Right lobe of liver (tissue), 6 donors: ENCODE data around the gene RBM19. TPM values are rescaled to one million over a fixed set of nuclear protein-coding genes. Genes with fewer than 3 reads are reported as not detected.
"Not testable (repeated sequence)": the region's sequence is repeated elsewhere in the genome, so short reads cannot be mapped to it uniquely, and the experiment has no call there.

Source experiments
- ATAC-seq, 4 donors: fragments of 200-7000 bp; cut with Tn5 transposase; one replicate each; pipeline ENCODE4 v1.9.1; 2020; ENCODE audit warnings: mild to moderate bottlenecking in 4 of 4, moderate library complexity in 4 of 4
- DNase-seq, 3 donors: peaks; one replicate each; pipeline ENCODE4 v3.0.0-alpha.2; 2020
- H3K27ac ChIP-seq, 3 donors: fragments of 200-600 bp; one replicate each; pipeline ENCODE4 v1.8.0; 2022
- H3K27me3 ChIP-seq, 2 donors: fragments of 200-600 bp; one replicate each; pipeline ENCODE4 v1.8.0; 2022
- H3K36me3 ChIP-seq, 4 donors: fragments of 200-600 bp; sonication (generic) in 1 of 4; one replicate each; pipeline versions ENCODE4 v1.5.1 to v1.8.0; 2017 to 2022; ENCODE audit warnings: control low read depth in 1 of 4
- H3K4me1 ChIP-seq, 4 donors: fragments of 200-600 bp; sonication (generic) in 1 of 4; one replicate each; pipeline versions ENCODE4 v1.5.1 to v1.8.0; 2017 to 2022; ENCODE audit warnings: control low read depth in 1 of 4
- H3K4me3 ChIP-seq, 3 donors: fragments of 200-600 bp; one replicate each; pipeline ENCODE4 v1.8.0; 2022
- H3K9me3 ChIP-seq, 4 donors: fragments of 200-600 bp; sonication (generic) in 1 of 4; one replicate each; pipeline versions ENCODE4 v1.5.1 to v1.8.0; 2017 to 2022; ENCODE audit warnings: control low read depth in 1 of 4
- CTCF ChIP-seq, 4 donors: fragments of 200-600 bp in 3 of 4; fragments of 450-650 bp in 1 of 4; IDR thresholded peaks; one replicate each; pipeline versions ENCODE4 v1.5.1 to v1.8.0; 2016 to 2022; ENCODE audit warnings: antibody characterized with exemption in 4 of 4, mild to moderate bottlenecking in 2 of 4
- POLR2A ChIP-seq: fragments of 450-650 bp; IDR thresholded peaks from one replicate; pipeline ENCODE4 v1.6.1; 2017; ENCODE audit warnings: antibody characterized with exemption, mild to moderate bottlenecking
- WGBS: methylation state at CpG from one replicate; pipeline ENCODE4 v1.1.6; 2018; ENCODE audit warnings: low coverage, low lambda C conversion rate; ENCODE audit not compliant: insufficient coverage; ENCODE audit errors: missing lambda C conversion rate; 5-methylcytosine and 5-hydroxymethylcytosine counted together
- intact Hi-C, 2 donors: fragments of 100-400 bp; cut with DNase I; formaldehyde crosslinking; loops; one replicate each; pipeline versions ENCODE4 v1.11.2 to v1.14.1; 2022
- total RNA-seq, 6 experiments: library from RNA; depleted of rRNA in 2 of 6; stranded (reverse); fragments of >200 nt in 2 of 6; fragmentation: NEBNext Ultra II Directional in 3 of 6; extraction: Animal tissue kit (Norgen Biotek cat#: 25700) in 3 of 6; gene quantifications; one replicate each; pipeline versions ENCODE4 v1.1.0 to v1.2.4, GENCODE V29; 2016 to 2023
- donor health status: DM: no; HTN: yes; CAD: no.
- donor health status: DM: no; HTN: no; CAD: no.
- donor health status: DM: no; HTN: no; CAD: no.
- donor health status: DM: no; HTN: yes; CAD: no.
- donor health status: DM: no; HTN: yes; CAD: no.

The RBM19 gene
- total RNA-seq, 6 experiments from 2014 or later = 11.3 to 17.2 (median 14.2) TPM

GRCh38 chr12:113812411-113813228, 153.5 kb downstream of the RBM19 start:
- no peak overlapping the region for H3K4me3 ChIP-seq
- 94% methylated on average over 7 of the region's 16 CpGs for WGBS
- TF ChIP-seq CTCF (IDR thresholded peaks at IDR 0.05) = no peak
- no peak for TF ChIP-seq POLR2A
- H3K36me3 ChIP-seq = no peaks in the 10 kb centered on the region
- no peak for DNase-seq
- no peak for ATAC-seq
- no peak overlapping the region for H3K27ac ChIP-seq
- intact Hi-C loops = no loop called here
- no peaks in the 10 kb centered on the region for H3K9me3 ChIP-seq
- no peaks in the 10 kb centered on the region for H3K4me1 ChIP-seq
- H3K27me3 ChIP-seq = no peaks in the 10 kb centered on the region

- H3K9me3 ChIP-seq, H3K4me1 ChIP-seq, H3K27me3 ChIP-seq, H3K36me3 ChIP-seq, H3K27ac ChIP-seq, H3K4me3 ChIP-seq, intact Hi-C loops, DNase-seq, ATAC-seq: not testable (repeated sequence)
- WGBS = 92% methylated on average over 5 of the region's 17 CpGs
Measured at GRCh38 chr12:113809462-113810220, 156.5 kb downstream of the RBM19 start.

- no peak for DNase-seq
- 78% methylated on average over 18 of the region's 19 CpGs for WGBS
- H3K27me3 ChIP-seq = no peaks in the 10 kb centered on the region
- H3K9me3 ChIP-seq = no peaks in the 10 kb centered on the region
- no peaks in the 10 kb centered on the region for H3K4me1 ChIP-seq
- ATAC-seq = no peak
- intact Hi-C loops = no loop called here
- H3K4me3 ChIP-seq = no peak overlapping the region
- no peaks in the 10 kb centered on the region for H3K36me3 ChIP-seq
- TF ChIP-seq POLR2A = no peak
- no peak for TF ChIP-seq CTCF (IDR thresholded peaks at IDR 0.05)
- no peak overlapping the region for H3K27ac ChIP-seq
Measured at GRCh38 chr12:113808095-113808951, 157.8 kb downstream of the RBM19 start.

GRCh38 chr12:113805673-113806072, 160.5 kb downstream of the RBM19 start:
- DNase-seq (no peak), ATAC-seq (no peak)
- no peak for TF ChIP-seq POLR2A
- no peak for TF ChIP-seq CTCF (IDR thresholded peaks at IDR 0.05)
- WGBS = 100% methylated on average over 1 of the region's 5 CpGs
- no peak overlapping the region for H3K4me3 ChIP-seq
- H3K27ac ChIP-seq = no peak overlapping the region
- no peaks in the 10 kb centered on the region for H3K9me3 ChIP-seq
- H3K36me3 ChIP-seq = no peaks in the 10 kb centered on the region
- intact Hi-C loops = no loop called here
- no peaks in the 10 kb centered on the region for H3K4me1 ChIP-seq
- no peaks in the 10 kb centered on the region for H3K27me3 ChIP-seq
